ENCODE data around the gene SIN3B. TPM values are rescaled to one million over a fixed set of nuclear protein-coding genes. Genes with fewer than 3 reads are reported as not detected.

Gene SIN3B
- total and polyA plus RNA-seq, 9 of the 15 experiments (the other 6 are each of a cell fraction or from before 2014, with no cell fraction given), result 0.51 to 34.2 (median 14.3) TPM

DNA sequence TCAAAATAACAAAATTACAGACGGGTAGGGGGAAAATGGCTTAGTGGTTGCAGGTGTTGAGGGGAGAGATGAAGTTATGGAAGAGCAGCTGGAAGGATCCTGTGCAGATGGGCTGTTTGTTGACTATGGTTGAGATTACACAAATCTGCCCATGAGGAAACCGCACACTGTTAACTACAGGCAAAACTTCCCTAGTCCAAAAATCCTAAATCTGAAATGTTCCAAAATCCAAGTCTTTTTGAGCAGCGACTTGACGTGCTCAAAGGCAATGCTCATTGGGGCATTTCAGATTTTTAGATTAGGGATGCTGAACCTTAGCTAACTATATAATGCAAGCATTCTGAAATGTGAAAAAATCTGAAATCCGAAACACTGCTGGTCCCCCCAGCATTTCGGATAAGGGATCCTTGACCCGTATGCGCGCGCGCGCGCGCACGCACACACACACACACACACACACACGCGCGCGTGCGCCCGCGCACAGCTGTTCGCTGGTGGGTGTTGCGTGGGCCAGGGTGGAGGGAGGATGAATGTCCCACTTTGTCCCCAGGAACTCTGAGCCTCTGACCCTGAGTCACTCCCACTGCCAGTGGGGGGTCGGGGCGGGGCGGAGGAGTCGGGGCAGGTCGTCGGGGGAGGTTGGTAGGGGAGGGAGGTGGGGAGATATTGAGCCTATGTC, 66.4 kb downstream of the SIN3B start (continued):
- TF ChIP-seq, protein P1, sequence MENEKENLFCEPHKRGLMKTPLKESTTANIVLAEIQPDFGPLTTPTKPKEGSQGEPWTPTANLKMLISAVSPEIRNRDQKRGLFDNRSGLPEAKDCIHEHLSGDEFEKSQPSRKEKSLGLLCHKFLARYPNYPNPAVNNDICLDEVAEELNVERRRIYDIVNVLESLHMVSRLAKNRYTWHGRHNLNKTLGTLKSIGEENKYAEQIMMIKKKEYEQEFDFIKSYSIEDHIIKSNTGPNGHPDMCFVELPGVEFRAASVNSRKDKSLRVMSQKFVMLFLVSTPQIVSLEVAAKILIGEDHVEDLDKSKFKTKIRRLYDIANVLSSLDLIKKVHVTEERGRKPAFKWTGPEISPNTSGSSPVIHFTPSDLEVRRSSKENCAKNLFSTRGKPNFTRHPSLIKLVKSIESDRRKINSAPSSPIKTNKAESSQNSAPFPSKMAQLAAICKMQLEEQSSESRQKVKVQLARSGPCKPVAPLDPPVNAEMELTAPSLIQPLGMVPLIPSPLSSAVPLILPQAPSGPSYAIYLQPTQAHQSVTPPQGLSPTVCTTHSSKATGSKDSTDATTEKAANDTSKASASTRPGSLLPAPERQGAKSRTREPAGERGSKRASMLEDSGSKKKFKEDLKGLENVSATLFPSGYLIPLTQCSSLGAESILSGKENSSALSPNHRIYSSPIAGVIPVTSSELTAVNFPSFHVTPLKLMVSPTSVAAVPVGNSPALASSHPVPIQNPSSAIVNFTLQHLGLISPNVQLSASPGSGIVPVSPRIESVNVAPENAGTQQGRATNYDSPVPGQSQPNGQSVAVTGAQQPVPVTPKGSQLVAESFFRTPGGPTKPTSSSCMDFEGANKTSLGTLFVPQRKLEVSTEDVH (IDR thresholded peaks at IDR 0.05; ENCODE audit: low read depth, partially characterized antibody), result peak; percentile 23
- peak; percentile 90 to 91 for TF ChIP-seq NRF1 (conservative IDR thresholded peaks at IDR 0.05 in 1 of 2, IDR thresholded peaks at IDR 0.05 in 1 of 2)
- TF ChIP-seq ARHGAP35 (IDR thresholded peaks at IDR 0.05; ENCODE audit: partially characterized antibody), result no peak
- peak; percentile 85 for TF ChIP-seq DACH1 (IDR thresholded peaks at IDR 0.05; ENCODE audit: partially characterized antibody)
- TF ChIP-seq EP400 (IDR thresholded peaks at IDR 0.05), result 0 out of 2 replicates have a peak, but pooled peaks have one; percentile 16
- TF ChIP-seq C11orf30 (IDR thresholded peaks at IDR 0.05; ENCODE audit: low read depth), result no peak
- peak; percentile 8; the same call in 1 of the 2 replicates for TF ChIP-seq KLF16 (IDR thresholded peaks at IDR 0.05)
- TF ChIP-seq MTA1 (IDR thresholded peaks at IDR 0.05; ENCODE audit: borderline replicate concordance), result peak; percentile 73
- TF ChIP-seq, protein P2, sequence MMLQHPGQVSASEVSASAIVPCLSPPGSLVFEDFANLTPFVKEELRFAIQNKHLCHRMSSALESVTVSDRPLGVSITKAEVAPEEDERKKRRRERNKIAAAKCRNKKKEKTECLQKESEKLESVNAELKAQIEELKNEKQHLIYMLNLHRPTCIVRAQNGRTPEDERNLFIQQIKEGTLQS (IDR thresholded peaks at IDR 0.05), result peak; percentile 39
- TF ChIP-seq, protein P2 (CRISPR knock-in tag; conservative IDR thresholded peaks at IDR 0.05), result no peak
- TF ChIP-seq, protein P3, sequence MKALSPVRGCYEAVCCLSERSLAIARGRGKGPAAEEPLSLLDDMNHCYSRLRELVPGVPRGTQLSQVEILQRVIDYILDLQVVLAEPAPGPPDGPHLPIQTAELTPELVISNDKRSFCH (CRISPR knock-in tag; IDR thresholded peaks at IDR 0.05), result no peak
- TF ChIP-seq, protein P3 (tag; IDR thresholded peaks at IDR 0.05), result no peak
- no peak for TF ChIP-seq ZEB2 (IDR thresholded peaks at IDR 0.05)
- TF ChIP-seq MCM2 (IDR thresholded peaks at IDR 0.05; ENCODE audit: low read depth), result no peak
- TF ChIP-seq, protein P4, sequence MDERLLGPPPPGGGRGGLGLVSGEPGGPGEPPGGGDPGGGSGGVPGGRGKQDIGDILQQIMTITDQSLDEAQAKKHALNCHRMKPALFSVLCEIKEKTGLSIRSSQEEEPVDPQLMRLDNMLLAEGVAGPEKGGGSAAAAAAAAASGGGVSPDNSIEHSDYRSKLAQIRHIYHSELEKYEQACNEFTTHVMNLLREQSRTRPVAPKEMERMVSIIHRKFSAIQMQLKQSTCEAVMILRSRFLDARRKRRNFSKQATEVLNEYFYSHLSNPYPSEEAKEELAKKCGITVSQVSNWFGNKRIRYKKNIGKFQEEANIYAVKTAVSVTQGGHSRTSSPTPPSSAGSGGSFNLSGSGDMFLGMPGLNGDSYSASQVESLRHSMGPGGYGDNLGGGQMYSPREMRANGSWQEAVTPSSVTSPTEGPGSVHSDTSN (CRISPR knock-in tag; IDR thresholded peaks at IDR 0.05; ENCODE audit: low read depth), result no peak
- TF ChIP-seq, protein P4 (tag; conservative IDR thresholded peaks at IDR 0.05; ENCODE audit: low read depth), result no peak
- TF ChIP-seq MYC (IDR thresholded peaks at IDR 0.05; ENCODE audit: low read depth, low read length), result 0 out of 2 replicates have a peak, but pooled peaks have one; percentile 37
- TF ChIP-seq MYC (CRISPR knock-in tag; IDR thresholded peaks at IDR 0.05; ENCODE audit: borderline replicate concordance, low read depth), result no peak
- TF ChIP-seq, protein P5, sequence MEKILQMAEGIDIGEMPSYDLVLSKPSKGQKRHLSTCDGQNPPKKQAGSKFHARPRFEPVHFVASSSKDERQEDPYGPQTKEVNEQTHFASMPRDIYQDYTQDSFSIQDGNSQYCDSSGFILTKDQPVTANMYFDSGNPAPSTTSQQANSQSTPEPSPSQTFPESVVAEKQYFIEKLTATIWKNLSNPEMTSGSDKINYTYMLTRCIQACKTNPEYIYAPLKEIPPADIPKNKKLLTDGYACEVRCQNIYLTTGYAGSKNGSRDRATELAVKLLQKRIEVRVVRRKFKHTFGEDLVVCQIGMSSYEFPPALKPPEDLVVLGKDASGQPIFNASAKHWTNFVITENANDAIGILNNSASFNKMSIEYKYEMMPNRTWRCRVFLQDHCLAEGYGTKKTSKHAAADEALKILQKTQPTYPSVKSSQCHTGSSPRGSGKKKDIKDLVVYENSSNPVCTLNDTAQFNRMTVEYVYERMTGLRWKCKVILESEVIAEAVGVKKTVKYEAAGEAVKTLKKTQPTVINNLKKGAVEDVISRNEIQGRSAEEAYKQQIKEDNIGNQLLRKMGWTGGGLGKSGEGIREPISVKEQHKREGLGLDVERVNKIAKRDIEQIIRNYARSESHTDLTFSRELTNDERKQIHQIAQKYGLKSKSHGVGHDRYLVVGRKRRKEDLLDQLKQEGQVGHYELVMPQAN (IDR thresholded peaks at IDR 0.05; ENCODE audit: borderline replicate concordance), result 0 out of 2 replicates have a peak, but pooled peaks have one; percentile 24
